ENCODE data around the gene NEDD4L. TPM values are rescaled to one million over a fixed set of nuclear protein-coding genes. Genes with fewer than 3 reads are reported as not detected.

NEDD4L gene
- total RNA-seq, 2 donors from 2014 or later, result 5.0 to 7.3 TPM

GRCh38 chr18:58201733-58202730 lies 158.0 kb downstream of the NEDD4L start:
- ATAC-seq (replicated peaks in 1 of 2) (no peak), DNase-seq (no peak)
- no peaks in the 10 kb centered on the region for H3K9me3 Mint-ChIP-seq
- H3K36me3 Mint-ChIP-seq (ENCODE audit: insufficient read depth in 2 of 2), result no peaks in the 10 kb centered on the region
- H3K4me1 Mint-ChIP-seq (ENCODE audit: low read depth), result no peaks in the 10 kb centered on the region
- H3K27me3 Mint-ChIP-seq (ENCODE audit: low read depth), result no peaks in the 10 kb centered on the region
- no peak overlapping the region for H3K27ac Mint-ChIP-seq
- H3K4me3 Mint-ChIP-seq, result no peak overlapping the region

DNA sequence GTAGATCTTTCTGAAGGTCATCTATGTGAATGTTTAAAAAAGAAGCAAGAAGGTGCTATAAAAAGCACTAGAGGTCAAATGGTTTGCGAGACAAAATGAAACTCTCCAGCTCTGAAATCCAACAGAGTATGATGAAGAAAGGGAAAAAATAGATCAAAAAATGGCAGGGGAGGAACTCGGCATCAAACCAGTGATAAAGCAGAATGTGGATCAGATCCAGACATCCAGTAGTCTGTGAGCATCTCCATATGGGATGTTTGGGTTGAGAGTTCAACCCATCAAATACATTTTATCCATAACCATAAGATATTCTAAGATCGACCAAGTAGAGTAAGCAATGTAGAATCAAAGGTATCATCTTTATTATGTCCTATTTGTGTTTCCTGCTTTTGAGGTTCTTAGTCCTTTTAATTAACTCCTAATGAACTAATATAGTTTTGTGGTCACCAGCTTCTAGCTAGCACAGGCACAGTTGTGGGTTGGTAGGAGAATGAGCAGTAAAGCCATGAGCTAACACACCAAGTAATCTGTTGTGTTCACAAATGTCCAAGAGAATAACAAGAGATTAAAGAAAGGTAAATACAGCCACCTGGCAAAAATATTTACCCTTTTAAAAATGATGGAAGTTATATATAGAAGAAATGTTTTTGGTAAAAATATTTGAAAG lies 160.9 kb downstream of the NEDD4L start:
- no peak overlapping the region for H3K27ac Mint-ChIP-seq
- H3K4me3 Mint-ChIP-seq, result no peak overlapping the region
- ATAC-seq (replicated peaks in 1 of 2), result no peak
- no peaks in the 10 kb centered on the region for H3K36me3 Mint-ChIP-seq (ENCODE audit: insufficient read depth in 2 of 2)
- peaks cover 4% of the 10 kb centered on the region for H3K4me1 Mint-ChIP-seq (ENCODE audit: low read depth)
- DNase-seq, result no peak
- H3K27me3 Mint-ChIP-seq (ENCODE audit: low read depth), result no peaks in the 10 kb centered on the region
- peaks cover 2% of the 10 kb centered on the region in 2 donors for H3K9me3 Mint-ChIP-seq

DNA sequence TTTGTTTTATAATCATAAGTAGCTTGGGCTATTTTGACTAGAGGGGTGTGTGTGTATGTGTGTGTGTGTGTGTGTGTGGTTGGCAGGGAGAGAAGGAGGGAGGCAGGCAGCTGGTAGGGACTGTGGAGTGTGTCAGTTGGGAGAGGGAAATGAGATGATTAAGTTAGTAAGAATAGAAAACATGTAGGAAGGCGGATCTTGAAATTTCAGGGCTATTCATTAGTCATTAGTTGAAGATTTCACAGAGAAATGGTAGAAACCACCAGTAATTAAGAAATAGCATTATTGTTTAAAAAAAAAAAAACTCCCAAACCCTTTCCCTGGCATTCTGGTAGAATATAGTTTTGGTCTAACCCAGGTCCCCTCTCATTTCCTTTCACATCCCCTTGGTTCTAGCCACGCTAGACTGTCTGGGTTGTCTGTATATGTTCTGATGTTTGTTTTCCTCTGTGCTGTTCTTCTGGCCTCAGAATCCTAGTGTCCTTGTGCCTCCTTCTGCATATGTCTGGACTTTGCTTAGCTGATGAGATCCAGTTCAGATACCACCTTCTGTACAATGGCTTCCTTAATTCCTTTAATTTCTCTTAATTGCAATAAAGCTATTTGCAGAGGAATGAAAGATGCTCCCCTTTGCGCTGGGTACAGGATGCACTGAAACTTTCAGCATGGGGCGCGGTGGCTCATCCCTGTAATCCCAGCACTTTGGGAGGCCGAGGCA lies 161.6 kb downstream of the NEDD4L start:
- no peaks in the 10 kb centered on the region for H3K27me3 Mint-ChIP-seq (ENCODE audit: low read depth)
- DNase-seq (no peak), ATAC-seq (replicated peaks in 1 of 2) (no peak)
- H3K4me3 Mint-ChIP-seq, result no peak overlapping the region
- no peaks in the 10 kb centered on the region for H3K36me3 Mint-ChIP-seq (ENCODE audit: insufficient read depth in 2 of 2)
- H3K27ac Mint-ChIP-seq, result no peak overlapping the region
- H3K9me3 Mint-ChIP-seq, result peaks cover 2% of the 10 kb centered on the region in 2 donors
- peaks cover 4% of the 10 kb centered on the region for H3K4me1 Mint-ChIP-seq (ENCODE audit: low read depth)

GRCh38 chr18:58207520-58208152 lies 163.6 kb downstream of the NEDD4L start:
- no peaks in the 10 kb centered on the region for H3K36me3 Mint-ChIP-seq (ENCODE audit: insufficient read depth in 2 of 2)
- no peak for DNase-seq
- H3K4me3 Mint-ChIP-seq, result no peak overlapping the region
- H3K27ac Mint-ChIP-seq, result no peak overlapping the region
- H3K4me1 Mint-ChIP-seq (ENCODE audit: low read depth), result peaks cover 4% of the 10 kb centered on the region
- no peak for ATAC-seq (replicated peaks in 1 of 2)
- H3K9me3 Mint-ChIP-seq, result peaks cover 2% of the 10 kb centered on the region in 2 donors
- peaks cover 6% of the 10 kb centered on the region for H3K27me3 Mint-ChIP-seq (ENCODE audit: low read depth)

GRCh38 chr18:58208207-58208932 lies 164.3 kb downstream of the NEDD4L start:
- no peak for DNase-seq
- Mint-ChIP-seq H3K4me3 (no peak overlapping the region), H3K4me1 (ENCODE audit: low read depth) (peaks cover 8% of the 10 kb centered on the region), H3K9me3 (peaks cover 2% of the 10 kb centered on the region in 2 donors), H3K27ac (no peak overlapping the region), H3K27me3 (ENCODE audit: low read depth) (peaks cover 6% of the 10 kb centered on the region), H3K36me3 (ENCODE audit: insufficient read depth in 2 of 2) (no peaks in the 10 kb centered on the region)
- no peak for ATAC-seq (replicated peaks in 1 of 2)

GRCh38 chr18:58209326-58209725 lies 165.3 kb downstream of the NEDD4L start:
- H3K27me3 Mint-ChIP-seq (ENCODE audit: low read depth), result peaks cover 6% of the 10 kb centered on the region
- H3K4me1 Mint-ChIP-seq (ENCODE audit: low read depth), result peaks cover 18% of the 10 kb centered on the region
- H3K27ac Mint-ChIP-seq, result no peak overlapping the region
- no peak overlapping the region for H3K4me3 Mint-ChIP-seq
- H3K9me3 Mint-ChIP-seq, result peaks cover 2% of the 10 kb centered on the region in 2 donors
- no peak for ATAC-seq (replicated peaks in 1 of 2)
- DNase-seq, result no peak
- no peaks in the 10 kb centered on the region for H3K36me3 Mint-ChIP-seq (ENCODE audit: insufficient read depth in 2 of 2)

DNA sequence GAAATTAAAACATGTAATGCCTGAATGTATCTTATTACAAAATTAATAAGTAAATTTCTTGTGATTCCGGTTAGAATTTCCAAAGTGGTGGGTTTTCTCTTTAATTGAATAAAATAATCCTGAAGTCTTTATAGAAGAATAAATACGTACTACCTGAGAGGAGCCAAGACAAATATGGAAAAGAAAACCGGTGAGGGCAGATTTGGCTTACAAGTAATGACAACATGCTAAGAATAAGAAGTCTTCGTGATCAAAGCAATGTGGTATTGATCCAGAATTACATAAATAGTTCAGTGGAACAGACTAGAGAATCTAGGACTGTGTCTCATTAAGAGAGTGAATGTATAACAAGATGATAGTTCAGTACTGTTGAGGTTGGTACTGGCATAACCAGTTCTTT lies 167.5 kb downstream of the NEDD4L start:
- peaks cover 2% of the 10 kb centered on the region in 2 donors for H3K9me3 Mint-ChIP-seq
- H3K4me3 Mint-ChIP-seq, result no peak overlapping the region
- DNase-seq, result no peak
- no peak overlapping the region for H3K27ac Mint-ChIP-seq
- H3K4me1 Mint-ChIP-seq (ENCODE audit: low read depth), result peaks cover 20% of the 10 kb centered on the region
- peaks cover 15% of the 10 kb centered on the region for H3K27me3 Mint-ChIP-seq (ENCODE audit: low read depth)
- ATAC-seq (replicated peaks in 1 of 2), result no peak
- H3K36me3 Mint-ChIP-seq (ENCODE audit: insufficient read depth in 2 of 2), result no peaks in the 10 kb centered on the region

- no peak for DNase-seq
- Mint-ChIP-seq H3K27me3 (ENCODE audit: low read depth) (peaks cover 17% of the 10 kb centered on the region), H3K4me1 (ENCODE audit: low read depth) (peaks cover 20% of the 10 kb centered on the region), H3K9me3 (peaks cover 2% of the 10 kb centered on the region in 2 donors), H3K27ac (no peak overlapping the region), H3K4me3 (no peak overlapping the region), H3K36me3 (ENCODE audit: insufficient read depth in 2 of 2) (no peaks in the 10 kb centered on the region)
- ATAC-seq (replicated peaks in 1 of 2), result no peak
Observed at GRCh38 chr18:58212274-58212673, 168.2 kb downstream of the NEDD4L start.

GRCh38 chr18:58213440-58213839 lies 169.4 kb downstream of the NEDD4L start:
- H3K27me3 Mint-ChIP-seq (ENCODE audit: low read depth), result peaks cover 17% of the 10 kb centered on the region
- H3K9me3 Mint-ChIP-seq, result peaks cover 2% of the 10 kb centered on the region in 2 donors
- no peak overlapping the region for H3K4me3 Mint-ChIP-seq
- H3K27ac Mint-ChIP-seq, result no peak overlapping the region
- ATAC-seq (replicated peaks in 1 of 2) (no peak), DNase-seq (no peak)
- H3K36me3 Mint-ChIP-seq (ENCODE audit: insufficient read depth in 2 of 2), result no peaks in the 10 kb centered on the region
- H3K4me1 Mint-ChIP-seq (ENCODE audit: low read depth), result peaks cover 20% of the 10 kb centered on the region

DNA sequence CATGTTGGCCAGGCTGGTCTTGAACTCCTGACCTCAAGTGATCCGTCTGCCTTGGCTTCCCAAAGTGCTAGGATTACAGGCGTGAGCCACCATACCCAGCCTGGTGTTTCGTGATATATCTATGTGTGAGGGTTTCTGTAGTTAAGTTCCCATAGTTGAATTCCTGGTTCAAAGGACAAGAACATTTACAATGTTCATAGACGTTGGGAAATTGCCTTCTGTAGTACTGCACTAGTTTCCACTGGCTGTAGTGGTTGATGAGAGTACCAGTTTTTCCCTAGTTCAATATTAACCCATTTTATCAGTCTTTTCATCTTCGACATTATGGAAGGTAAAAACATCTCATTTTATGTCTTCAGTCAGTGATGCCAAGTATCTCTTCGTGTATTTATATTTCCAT lies 171.0 kb downstream of the NEDD4L start:
- peaks cover 17% of the 10 kb centered on the region for H3K27me3 Mint-ChIP-seq (ENCODE audit: low read depth)
- H3K4me1 Mint-ChIP-seq (ENCODE audit: low read depth), result peaks cover 16% of the 10 kb centered on the region
- no peak for ATAC-seq (replicated peaks in 1 of 2)

DNA sequence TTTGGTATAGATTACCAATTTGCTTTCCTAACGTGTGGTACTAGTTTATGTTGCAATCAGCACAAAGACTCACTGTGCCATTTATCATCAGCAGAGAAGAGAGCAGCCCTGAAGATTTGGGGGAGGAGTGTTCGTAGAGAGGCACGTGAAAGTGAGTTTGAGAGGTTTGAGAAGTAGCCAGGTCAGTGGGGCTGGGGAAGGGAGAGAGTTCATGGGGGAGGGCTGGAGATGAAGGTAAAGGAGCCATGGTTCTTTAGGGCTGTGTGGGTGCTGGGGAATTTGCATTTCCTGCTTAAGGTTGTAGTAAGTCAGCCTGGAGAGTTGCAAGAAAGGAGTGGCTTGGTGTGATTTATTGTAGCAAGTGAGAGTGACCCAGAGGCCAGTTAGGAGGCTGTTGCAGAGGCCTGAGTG lies 172.1 kb downstream of the NEDD4L start:
- H3K4me1 Mint-ChIP-seq (ENCODE audit: low read depth), result peaks cover 16% of the 10 kb centered on the region
- no peak for ATAC-seq (replicated peaks in 1 of 2)
- H3K27ac Mint-ChIP-seq, result no peak overlapping the region
- no peak overlapping the region for H3K4me3 Mint-ChIP-seq
- H3K36me3 Mint-ChIP-seq (ENCODE audit: insufficient read depth in 2 of 2), result no peaks in the 10 kb centered on the region
- H3K9me3 Mint-ChIP-seq, result no peaks in the 10 kb centered on the region
- no peak for DNase-seq
- H3K27me3 Mint-ChIP-seq (ENCODE audit: low read depth), result peaks cover 17% of the 10 kb centered on the region

More for the DNA sequence above, 171.0 kb downstream of the NEDD4L start:
- Mint-ChIP-seq H3K4me3 (no peak overlapping the region), H3K36me3 (ENCODE audit: insufficient read depth in 2 of 2) (no peaks in the 10 kb centered on the region), H3K9me3 (no peaks in the 10 kb centered on the region), H3K27ac (no peak overlapping the region)
- DNase-seq, result no peak

GRCh38 chr18:58217052-58217451 lies 173.0 kb downstream of the NEDD4L start:
- no peaks in the 10 kb centered on the region for H3K36me3 Mint-ChIP-seq (ENCODE audit: insufficient read depth in 2 of 2)
- H3K4me3 Mint-ChIP-seq, result no peak overlapping the region
- ATAC-seq (replicated peaks in 1 of 2), result no peak
- no peak for DNase-seq
- H3K4me1 Mint-ChIP-seq (ENCODE audit: low read depth), result peaks cover 16% of the 10 kb centered on the region
- no peaks in the 10 kb centered on the region for H3K9me3 Mint-ChIP-seq
- no peak overlapping the region for H3K27ac Mint-ChIP-seq
- H3K27me3 Mint-ChIP-seq (ENCODE audit: low read depth), result peaks cover 14% of the 10 kb centered on the region

Measured in activated T-cell treated with anti-CD3 and anti-CD28 coated beads, Interleukin-2, amount 50 U/mL, for 72 hours (primary cell).